HepG2 (cell line): ENCODE measurements around the gene POLR2F. TPM values are rescaled to one million over a fixed set of nuclear protein-coding genes. Genes with fewer than 3 reads are reported as not detected.

ENCODE experiments used
- AKAP8 ChIP-seq: sonication (generic); formaldehyde crosslinking; IDR thresholded peaks from 2 replicates; pipeline ENCODE4 v1.5.1; 2020; ENCODE audit warnings: mild to moderate bottlenecking, missing genetic modification reagents
- ARID4A ChIP-seq: sonication (generic); formaldehyde crosslinking; IDR thresholded peaks from 2 replicates; pipeline ENCODE4 v1.5.0; 2020; ENCODE audit warnings: mild to moderate bottlenecking, missing genetic modification reagents, borderline replicate concordance
- BRD4 ChIP-seq: sonication (generic); formaldehyde crosslinking; IDR thresholded peaks from 2 replicates; pipeline ENCODE4 v1.4.0; 2020; ENCODE audit warnings: missing genetic modification reagents
- ELF3 ChIP-seq: IDR thresholded peaks from 2 replicates; pipeline ENCODE4 v1.6.1; 2016; ENCODE audit warnings: missing genetic modification reagents, missing compliant biosample characterization
- GATAD1 ChIP-seq: IDR thresholded peaks from 2 replicates; pipeline ENCODE4 v1.6.1; 2016; ENCODE audit warnings: missing genetic modification reagents, missing compliant biosample characterization
- HHEX ChIP-seq: IDR thresholded peaks from 2 replicates; pipeline ENCODE4 v1.6.1; 2016; ENCODE audit warnings: control low read depth
- HMGXB4 ChIP-seq, 2 experiments: sonication (generic) in 1 of 2; formaldehyde crosslinking in 1 of 2; IDR thresholded peaks; 2 replicates each; pipeline versions ENCODE4 v1.4.0 to v1.6.1; 2018 to 2020; ENCODE audit warnings: missing genetic modification reagents in 2 of 2, borderline replicate concordance in 1 of 2, low read depth in 1 of 2, mild to moderate bottlenecking in 1 of 2, missing biosample characterization in 1 of 2
- KDM5B ChIP-seq: sonication (generic); formaldehyde crosslinking; IDR thresholded peaks from 2 replicates; pipeline ENCODE4 v1.4.0; 2020; ENCODE audit warnings: missing genetic modification reagents, mild to moderate bottlenecking, borderline replicate concordance
- MEIS1 ChIP-seq: sonication (generic); formaldehyde crosslinking; IDR thresholded peaks from 2 replicates; pipeline ENCODE4 v1.9.0; 2021; ENCODE audit warnings: mild to moderate bottlenecking, missing genetic modification reagents, moderate library complexity, borderline replicate concordance
- MNT ChIP-seq: fragments of 450-650 bp; IDR thresholded peaks from 2 replicates; pipeline ENCODE4 v1.6.1; 2016
- NR3C1 ChIP-seq: sonication (generic); formaldehyde crosslinking; IDR thresholded peaks from 2 replicates; pipeline ENCODE4 v1.4.0; 2020; ENCODE audit warnings: missing genetic modification reagents
- POGK ChIP-seq: sonication (generic); formaldehyde crosslinking; conservative IDR thresholded peaks from 2 replicates; pipeline ENCODE4 v1.8.0; 2022; ENCODE audit warnings: mild to moderate bottlenecking, moderate library complexity, missing genetic modification reagents
- TAF1 ChIP-seq: sonication (generic); formaldehyde crosslinking; IDR thresholded peaks from 2 replicates; pipeline ENCODE4 v1.4.0; 2020; ENCODE audit warnings: missing genetic modification reagents
- ZBTB3 ChIP-seq: sonication (generic); formaldehyde crosslinking; IDR thresholded peaks from 2 replicates; pipeline ENCODE4 v1.4.0; 2020; ENCODE audit warnings: low read depth, mild to moderate bottlenecking, moderate library complexity, missing genetic modification reagents, borderline replicate concordance
- ZBTB37 ChIP-seq: sonication (generic); formaldehyde crosslinking; IDR thresholded peaks from 2 replicates; pipeline ENCODE4 v1.4.0; 2020; ENCODE audit warnings: mild to moderate bottlenecking, missing genetic modification reagents
- ZNF354B ChIP-seq: sonication (generic); formaldehyde crosslinking; IDR thresholded peaks from 2 replicates; pipeline ENCODE4 v1.8.0; 2022; ENCODE audit warnings: mild to moderate bottlenecking, missing genetic modification reagents
- ZNF430 ChIP-seq: sonication (generic); formaldehyde crosslinking; IDR thresholded peaks from 2 replicates; pipeline ENCODE4 v1.9.0; 2021; ENCODE audit warnings: mild to moderate bottlenecking, missing genetic modification reagents
- ZNF614 ChIP-seq: IDR thresholded peaks from 2 replicates; pipeline ENCODE4 v1.6.1; 2018; ENCODE audit warnings: missing biosample characterization, missing genetic modification reagents, inconsistent platforms, borderline replicate concordance
- polyA plus RNA-seq, 8 experiments: library from polyadenylated mRNA; depleted of rRNA in 3 of 8; stranded (reverse) in 7 of 8; unstranded in 1 of 8; fragments of >200 nt; fragmentation: Illumina TruSeq in 4 of 8; extraction: Trizol in 4 of 8; gene quantifications; 2 replicates each; pipeline versions ENCODE4 v1.2.1 to v1.2.3, GENCODE V29; 2011 to 2016; ENCODE audit warnings: low read depth in 4 of 8, missing spikeins in 1 of 8, mixed read lengths in 1 of 8; ENCODE audit not compliant: insufficient read depth in 1 of 8
- total RNA-seq, 5 experiments: library from RNA; depleted of rRNA; stranded (reverse); fragments of >200 nt; fragmentation: Illumina TruSeq; extraction: Trizol; gene quantifications; 2 replicates each; pipeline ENCODE4 v1.2.3, GENCODE V29; 2016; ENCODE audit warnings: low read depth in 1 of 5

The POLR2F gene
- total and polyA plus RNA-seq, 2 of the 13 experiments (the other 11 are each of a cell fraction or from before 2014, with no cell fraction given), result 135 to 158 TPM

- peak; percentile 73 for TF ChIP-seq KDM5B (CRISPR knock-in tag)
- peak; percentile 62; the same call in 1 of the 2 replicates for TF ChIP-seq ZNF614 (CRISPR knock-in tag)
- peak; percentile 78 for TF ChIP-seq ZNF430 (CRISPR knock-in tag)
- TF ChIP-seq MEIS1 (CRISPR knock-in tag), result peak; percentile 46; the same call in 1 of the 2 replicates
- no peak for TF ChIP-seq MNT
- TF ChIP-seq HMGXB4 (CRISPR knock-in tag; IDR thresholded peaks at IDR 0.05; ENCODE audit: borderline replicate concordance in 1 of 2, low read depth in 1 of 2), result peak; percentile 70 to 85; a peak in 3 of 4 replicates
- TF ChIP-seq TAF1 (CRISPR knock-in tag), result peak; percentile 89
- TF ChIP-seq GATAD1 (CRISPR knock-in tag), result peak; percentile 93
- TF ChIP-seq ARID4A (CRISPR knock-in tag), result peak; percentile 92
- TF ChIP-seq ZBTB3 (CRISPR knock-in tag), result no peak
- no peak for TF ChIP-seq HHEX (CRISPR knock-in tag)
- no peak for TF ChIP-seq AKAP8 (CRISPR knock-in tag)
- TF ChIP-seq ZBTB37 (CRISPR knock-in tag), result no peak
- TF ChIP-seq BRD4 (CRISPR knock-in tag), result peak; percentile 47
- TF ChIP-seq ELF3 (CRISPR knock-in tag), result peak; percentile 62; the same call in 1 of the 2 replicates
- TF ChIP-seq POGK (CRISPR knock-in tag), result 0 out of 2 replicates have a peak, but pooled peaks have one; percentile 39
- no peak for TF ChIP-seq ZNF354B (CRISPR knock-in tag)
- no peak for TF ChIP-seq NR3C1
Measured at GRCh38 chr22:37953437-37954179, at the start of gene POLR2F, which contains the start of gene C22orf23 (continued).
